ENCODE results near the gene PCNP. TPM values are rescaled to one million over a fixed set of nuclear protein-coding genes. Genes with fewer than 3 reads are reported as not detected.

Gene PCNP
- total and polyA plus RNA-seq, 9 of the 15 experiments (the other 6 are each of a cell fraction or from before 2014, with no cell fraction given) = 54.3 to 170 (median 150) TPM

- TF ChIP-seq MGA (IDR thresholded peaks at IDR 0.05) = no peak
- 0 out of 2 replicates have a peak, but pooled peaks have one; percentile 43 for TF ChIP-seq HBP1 (CRISPR knock-in tag; IDR thresholded peaks at IDR 0.05)
- no peak for TF ChIP-seq HDAC6 (IDR thresholded peaks at IDR 0.05; ENCODE audit: low read depth, low read length)
- no peak for TF ChIP-seq MLLT1 (IDR thresholded peaks at IDR 0.05)
- no peak for TF ChIP-seq ZNF518B (CRISPR knock-in tag; IDR thresholded peaks at IDR 0.05)
Observed at GRCh38 chr3:101529816-101530685, 43.9 kb upstream of the PCNP start (continued).

Measured in K562 (cell line).